Measurements from ENCODE around the gene HDHD3. TPM values are rescaled to one million over a fixed set of nuclear protein-coding genes. Genes with fewer than 3 reads are reported as not detected.
"Not testable (repeated sequence)": the region's sequence is repeated elsewhere in the genome, so short reads cannot be mapped to it uniquely, and the experiment has no call there.

Gene HDHD3
- total RNA-seq, 1 donor from 2014 or later, result 33.9 TPM

GRCh38 chr9:113387560-113388230 lies 10.9 kb upstream of the HDHD3 start:
- TF ChIP-seq CTCF (conservative IDR thresholded peaks at IDR 0.05), result no peak
- Mint-ChIP-seq H3K4me3 (peak overlapping the region; percentile 13), H3K9me3 (no peaks in the 10 kb centered on the region), H3K27me3 (no peaks in the 10 kb centered on the region), H3K4me1 (ENCODE audit: unreplicated experiment) (peaks cover 18% of the 10 kb centered on the region), H3K36me3 (peaks cover 22% of the 10 kb centered on the region), H3K27ac (peak overlapping the region; percentile 75)
- no peak for DNase-seq (ENCODE audit: extremely low spot score, unreplicated experiment)

DNA sequence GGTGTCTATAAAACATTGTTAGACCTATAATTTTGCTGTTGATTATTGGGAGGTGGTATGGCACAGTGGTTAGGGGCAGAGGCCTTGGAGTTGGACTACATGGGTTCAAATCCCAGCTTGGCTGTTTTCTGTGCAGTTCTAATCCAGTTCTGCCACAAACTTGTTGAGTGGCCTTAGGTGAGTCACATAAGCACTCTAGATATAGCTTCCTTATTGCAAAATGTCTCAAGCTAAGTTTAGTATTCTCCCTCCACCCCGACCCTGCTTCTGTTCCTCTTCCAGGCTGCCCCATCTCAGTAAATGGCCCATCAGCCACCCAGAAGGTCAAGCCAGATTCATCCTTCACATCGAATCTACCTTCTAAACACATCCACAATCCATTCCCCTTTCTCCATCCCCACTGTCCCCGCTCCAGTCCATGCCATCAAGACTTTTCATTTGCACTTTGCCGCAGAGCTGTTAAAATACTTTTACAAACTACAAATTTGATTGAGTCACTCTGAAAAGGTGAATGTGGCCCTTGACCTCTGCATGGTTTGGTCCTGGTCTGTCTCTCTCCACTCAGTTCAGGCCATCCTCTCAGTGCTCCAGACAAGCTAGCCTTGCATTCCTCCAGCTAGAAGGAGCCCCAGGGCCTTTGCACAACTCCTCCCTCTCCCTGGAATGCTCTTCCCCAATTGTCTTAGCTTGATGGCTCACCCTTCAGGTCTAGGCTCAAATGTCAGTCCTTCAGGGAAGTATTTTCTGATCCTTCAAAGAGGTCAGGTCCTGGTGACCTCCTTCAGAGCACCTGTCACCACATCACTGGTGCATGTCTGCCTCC lies 10.0 kb upstream of the HDHD3 start:
- H3K36me3 Mint-ChIP-seq, result peaks cover 18% of the 10 kb centered on the region
- no peak for TF ChIP-seq CTCF (conservative IDR thresholded peaks at IDR 0.05)
- peak overlapping the region; percentile 75 for H3K27ac Mint-ChIP-seq
- no peaks in the 10 kb centered on the region for H3K27me3 Mint-ChIP-seq
- DNase-seq (ENCODE audit: extremely low spot score, unreplicated experiment), result no peak
- H3K4me1 Mint-ChIP-seq (ENCODE audit: unreplicated experiment), result peaks cover 24% of the 10 kb centered on the region
- H3K4me3 Mint-ChIP-seq, result no peak overlapping the region
- no peaks in the 10 kb centered on the region for H3K9me3 Mint-ChIP-seq

DNA sequence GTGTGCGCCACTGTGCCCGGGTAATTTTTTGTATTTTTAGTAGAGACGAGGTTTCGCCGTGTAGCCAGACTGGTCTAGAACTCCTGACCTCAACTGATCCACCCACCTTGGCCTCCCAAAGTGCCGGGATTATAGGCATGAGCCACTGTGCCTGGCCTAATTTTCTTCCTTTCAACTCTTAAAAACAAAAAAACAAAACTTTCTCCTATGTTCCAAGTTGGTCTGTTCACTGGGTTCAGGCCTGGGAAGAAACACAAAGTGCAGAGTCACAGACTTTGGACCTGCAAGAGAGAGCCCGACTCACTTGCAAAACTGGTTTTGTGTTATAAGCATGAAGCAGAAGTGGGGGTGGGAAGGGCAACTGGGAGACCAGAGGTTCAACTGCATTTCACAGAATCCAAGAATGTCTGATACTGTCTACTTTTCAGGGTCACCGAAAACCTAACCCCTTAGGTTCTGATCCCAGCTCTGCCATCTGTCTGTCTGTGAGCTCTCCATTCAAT lies 5.2 kb upstream of the HDHD3 start:
- Mint-ChIP-seq H3K4me3 (peak overlapping the region; percentile 62), H3K27me3 (no peaks in the 10 kb centered on the region), H3K36me3 (peaks cover 7% of the 10 kb centered on the region), H3K4me1 (ENCODE audit: unreplicated experiment) (peaks cover 26% of the 10 kb centered on the region), H3K9me3 (no peaks in the 10 kb centered on the region), H3K27ac (peak overlapping the region; percentile 91)
- no peak for TF ChIP-seq CTCF (conservative IDR thresholded peaks at IDR 0.05)
- DNase-seq (ENCODE audit: extremely low spot score, unreplicated experiment), result no peak

- H3K4me1 Mint-ChIP-seq (ENCODE audit: unreplicated experiment), result peaks cover 21% of the 10 kb centered on the region
- H3K27ac Mint-ChIP-seq, result peak overlapping the region; percentile 91
- not testable (repeated sequence) for DNase-seq (ENCODE audit: extremely low spot score, unreplicated experiment); H3K36me3 Mint-ChIP-seq; H3K9me3 Mint-ChIP-seq; H3K27me3 Mint-ChIP-seq
- H3K4me3 Mint-ChIP-seq, result peak overlapping the region; percentile 62
Measured at GRCh38 chr9:113381441-113381840, 4.7 kb upstream of the HDHD3 start.

- no peak for DNase-seq (ENCODE audit: extremely low spot score, unreplicated experiment)
- peak overlapping the region; percentile 91 for H3K27ac Mint-ChIP-seq
- no peaks in the 10 kb centered on the region for H3K9me3 Mint-ChIP-seq
- no peaks in the 10 kb centered on the region for H3K27me3 Mint-ChIP-seq
- H3K4me1 Mint-ChIP-seq (ENCODE audit: unreplicated experiment), result peaks cover 21% of the 10 kb centered on the region
- no peaks in the 10 kb centered on the region for H3K36me3 Mint-ChIP-seq
- peak overlapping the region; percentile 62 for H3K4me3 Mint-ChIP-seq
- TF ChIP-seq CTCF (conservative IDR thresholded peaks at IDR 0.05), result no peak
Measured at GRCh38 chr9:113380869-113381378, 4.1 kb upstream of the HDHD3 start.

DNA sequence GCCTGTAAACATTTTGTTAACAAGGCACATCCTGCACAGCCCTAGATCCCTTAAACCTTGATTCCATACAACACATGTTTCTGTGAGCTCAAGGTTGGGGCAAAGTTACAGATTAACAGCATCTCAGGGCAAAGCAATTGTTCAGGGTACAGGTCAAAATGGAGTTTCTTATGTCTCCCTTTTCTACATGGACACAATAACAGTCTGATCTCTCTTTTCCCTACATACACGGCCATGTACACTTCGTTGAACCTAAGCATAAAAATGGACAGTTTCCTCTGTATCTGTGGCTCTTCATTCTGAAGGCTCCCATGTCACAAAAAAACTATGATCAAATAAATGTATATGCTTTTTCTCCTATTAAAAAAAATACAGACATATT lies 3.0 kb upstream of the HDHD3 start:
- H3K27ac Mint-ChIP-seq, result peak overlapping the region; percentile 91
- not testable (repeated sequence) for H3K9me3 Mint-ChIP-seq; DNase-seq (ENCODE audit: extremely low spot score, unreplicated experiment); H3K27me3 Mint-ChIP-seq; H3K36me3 Mint-ChIP-seq
- peak overlapping the region; percentile 1 for H3K4me3 Mint-ChIP-seq
- H3K4me1 Mint-ChIP-seq (ENCODE audit: unreplicated experiment), result peaks cover 29% of the 10 kb centered on the region

DNA sequence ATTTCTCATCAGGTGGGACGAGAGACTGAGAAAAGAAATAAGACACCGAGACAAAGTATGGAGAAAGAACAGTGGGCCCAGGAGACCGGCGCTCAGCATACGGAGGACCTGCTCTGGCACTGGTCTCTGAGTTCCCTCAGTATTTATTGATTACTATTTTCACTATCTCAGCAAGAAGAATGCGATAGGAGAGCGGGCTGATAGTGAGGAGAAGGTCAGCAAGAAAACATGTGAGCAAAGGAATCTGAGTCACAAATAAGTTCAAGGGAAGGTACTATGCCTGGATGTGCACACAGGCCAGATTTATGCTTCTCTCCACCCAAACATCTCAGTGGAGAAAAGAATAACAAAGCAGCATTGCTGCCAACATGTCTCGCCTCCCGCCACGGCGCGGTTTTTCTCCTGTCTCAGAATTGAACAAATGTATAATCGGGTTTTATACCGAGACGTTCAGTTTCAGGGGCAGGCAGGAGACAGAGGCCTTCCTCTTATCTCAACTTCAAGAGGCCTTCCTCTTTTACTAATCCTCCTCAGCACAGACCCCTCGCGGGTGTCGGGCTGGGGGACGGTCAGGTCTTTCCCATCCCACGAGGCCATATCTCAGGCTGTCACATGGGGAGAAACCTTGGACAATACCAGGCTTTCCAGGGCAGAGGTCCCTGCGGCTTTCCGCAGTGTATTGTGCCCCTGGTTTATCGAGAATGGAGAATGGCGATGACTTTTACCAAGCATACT lies 2.5 kb upstream of the HDHD3 start:
- H3K9me3 Mint-ChIP-seq; H3K36me3 Mint-ChIP-seq; DNase-seq (ENCODE audit: extremely low spot score, unreplicated experiment); H3K27me3 Mint-ChIP-seq: not testable (repeated sequence)
- peaks cover 29% of the 10 kb centered on the region for H3K4me1 Mint-ChIP-seq (ENCODE audit: unreplicated experiment)
- peak overlapping the region; percentile 91 for H3K27ac Mint-ChIP-seq
- H3K4me3 Mint-ChIP-seq, result peak overlapping the region; percentile 40

Measured in type B pancreatic cell (in vitro differentiated cells).